H1 (cell line): ENCODE results near the gene SPOPL. TPM values are rescaled to one million over a fixed set of nuclear protein-coding genes. Genes with fewer than 3 reads are reported as not detected.

ENCODE experiments used
- CTCF ChIA-PET: fragments of 300-600 bp; sonication (Branson Sonifier 250); formaldehyde crosslinking; loops from one replicate; lab custom pipeline; 2021; ENCODE audit not compliant: partially characterized antibody; lab: Charles Lee
- POLR2A ChIA-PET: fragments of 300-600 bp; sonication (Branson Sonifier 250); formaldehyde crosslinking; loops from one replicate; lab custom pipeline; 2021; ENCODE audit warnings: inconsistent platforms; ENCODE audit not compliant: partially characterized antibody; lab: Charles Lee
- DNase-seq, 2 experiments: peaks; one replicate each; pipeline versions ENCODE4 v3.0.0 to v3.0.0-alpha.2; 2010 to 2022; ENCODE audit warnings: low spot score in 2 of 2, low read depth in 1 of 2, mixed read lengths in 1 of 2
- FAIRE-seq: peaks from 2 replicates; lab custom pipeline; 2011; peaks lifted over from hg19 to GRCh38; lab: Jason Lieb, UNC
- H2AFZ ChIP-seq: 2 replicates; pipeline ENCODE4 v1.8.1; 2012; ENCODE audit warnings: low read length, inconsistent platforms
- H2AK5ac ChIP-seq: 2 replicates; pipeline ENCODE4 v1.6.1; 2013; ENCODE audit warnings: low read depth, low read length
- H2BK120ac ChIP-seq: replicated peaks from 2 replicates; pipeline ENCODE3; 2013; ENCODE audit warnings: low read depth, low read length, inconsistent platforms
- H2BK12ac ChIP-seq: 2 replicates; pipeline ENCODE4 v1.6.1; 2013; ENCODE audit warnings: low read depth, low read length
- H2BK15ac ChIP-seq: 2 replicates; pipeline ENCODE4 v1.6.1; 2013; ENCODE audit warnings: low read length
- H2BK20ac ChIP-seq: 2 replicates; pipeline ENCODE4 v1.6.1; 2013; ENCODE audit warnings: low read length
- H2BK5ac ChIP-seq: 2 replicates; pipeline ENCODE4 v1.6.1; 2013; ENCODE audit warnings: low read depth, low read length
- H3K14ac ChIP-seq: 2 replicates; pipeline ENCODE4 v1.6.1; 2013; ENCODE audit warnings: inconsistent platforms; ENCODE audit not compliant: insufficient read length
- H3K18ac ChIP-seq: 2 replicates; pipeline ENCODE4 v1.6.1; 2013; ENCODE audit warnings: low read length; ENCODE audit errors: extremely low read depth
- H3K23ac ChIP-seq: 2 replicates; pipeline ENCODE4 v1.6.1; 2013; ENCODE audit warnings: inconsistent platforms; ENCODE audit not compliant: insufficient read length
- H3K23me2 ChIP-seq: 2 replicates; pipeline ENCODE4 v1.6.1; 2013; ENCODE audit warnings: low read depth, low read length
- H3K27ac ChIP-seq: 2 replicates; pipeline ENCODE4 v1.6.1; 2011; ENCODE audit warnings: low read depth, low read length, inconsistent platforms
- H3K27me3 ChIP-seq, 4 experiments: replicated peaks in 1 of 4; 1 replicate in 1 of 4; 2 replicates in 3 of 4; pipeline versions ENCODE4 v1.6.1 to v1.8.1; 2011 to 2013; ENCODE audit warnings: low read length in 3 of 4, mild to moderate bottlenecking in 3 of 4, inconsistent platforms in 2 of 4, mixed read lengths in 2 of 4, moderate library complexity in 1 of 4; ENCODE audit not compliant: control insufficient read depth in 3 of 4, insufficient read depth in 3 of 4; ENCODE audit errors: extremely low read depth in 1 of 4
- H3K36me3 ChIP-seq, 4 experiments: 2 replicates each; pipeline versions ENCODE4 v1.6.1 to v1.8.1; 2011 to 2013; ENCODE audit warnings: mild to moderate bottlenecking in 4 of 4, low read length in 3 of 4, moderate library complexity in 2 of 4, control low read depth in 1 of 4, inconsistent platforms in 1 of 4; ENCODE audit not compliant: insufficient read depth in 4 of 4, control insufficient read depth in 2 of 4
- H3K4ac ChIP-seq: replicated peaks from 2 replicates; pipeline ENCODE3; 2013; ENCODE audit warnings: low read length, low read depth, mixed read lengths, inconsistent platforms; ENCODE audit not compliant: insufficient read length
- H3K4me1 ChIP-seq, 4 experiments: replicated peaks in 1 of 4; 1 replicate in 1 of 4; 2 replicates in 3 of 4; pipeline versions ENCODE4 v1.6.1 to v1.8.1; 2011 to 2013; ENCODE audit warnings: low read length in 3 of 4, inconsistent platforms in 2 of 4, mixed read lengths in 1 of 4; ENCODE audit not compliant: insufficient read depth in 4 of 4, control insufficient read depth in 3 of 4
- H3K4me2 ChIP-seq, 2 experiments: 2 replicates each; pipeline versions ENCODE4 v1.6.1 to v1.8.1; 2011 to 2013; ENCODE audit warnings: low read depth in 2 of 2, low read length in 2 of 2, control low read depth in 1 of 2, inconsistent platforms in 1 of 2, mild to moderate bottlenecking in 1 of 2; ENCODE audit not compliant: insufficient read depth in 1 of 2
- H3K4me3 ChIP-seq, 4 experiments: fragments of 200-600, 300-600 bp in 1 of 4; sonication (generic), shearing (Covaris generic), sonication (Bioruptor Twin) in 1 of 4; 2 replicates each; pipeline versions ENCODE4 v1.5.1 to v1.8.1; 2011 to 2016; ENCODE audit warnings: low read length in 4 of 4, low read depth in 3 of 4, control low read depth in 2 of 4, inconsistent platforms in 2 of 4, mild to moderate bottlenecking in 2 of 4, mixed read lengths in 1 of 4, moderate library complexity in 1 of 4; ENCODE audit not compliant: insufficient read depth in 2 of 4; ENCODE audit errors: extremely low read depth in 1 of 4
- H3K56ac ChIP-seq: replicated peaks from 2 replicates; pipeline ENCODE3; 2013; ENCODE audit warnings: low read depth, mild to moderate bottlenecking, mixed read lengths, low read length, inconsistent platforms; ENCODE audit not compliant: insufficient read length
- H3K79me1 ChIP-seq: 2 replicates; pipeline ENCODE4 v1.6.1; 2013; ENCODE audit warnings: low read depth, low read length, control low read depth
- H3K79me2 ChIP-seq, 2 experiments: 2 replicates each; pipeline versions ENCODE4 v1.6.1 to v1.8.1; 2012 to 2013; ENCODE audit warnings: low read length in 2 of 2, mild to moderate bottlenecking in 2 of 2, inconsistent platforms in 1 of 2; ENCODE audit not compliant: insufficient read depth in 2 of 2, control insufficient read depth in 1 of 2
- H3K9ac ChIP-seq, 4 experiments: replicated peaks in 1 of 4; 1 replicate in 1 of 4; 2 replicates in 3 of 4; pipeline versions ENCODE4 v1.6.1 to v1.8.1; 2011 to 2013; ENCODE audit warnings: low read depth in 3 of 4, low read length in 3 of 4, control low read depth in 2 of 4, mild to moderate bottlenecking in 2 of 4, moderate library complexity in 2 of 4, inconsistent platforms in 1 of 4; ENCODE audit errors: extremely low read depth in 1 of 4
- H3K9me3 ChIP-seq, 2 experiments: 2 replicates each; pipeline versions ENCODE4 v1.6.1 to v1.8.1; 2012 to 2013; ENCODE audit warnings: mild to moderate bottlenecking in 2 of 2, moderate library complexity in 2 of 2, control low read depth in 1 of 2, inconsistent platforms in 1 of 2, low read depth in 1 of 2, low read length in 1 of 2, mixed read lengths in 1 of 2; ENCODE audit not compliant: insufficient read depth in 2 of 2
- H4K20me1 ChIP-seq, 2 experiments: replicated peaks in 1 of 2; 2 replicates each; pipeline versions ENCODE3 to v1.8.1; 2011 to 2013; ENCODE audit warnings: inconsistent platforms in 2 of 2, low read length in 2 of 2, mild to moderate bottlenecking in 1 of 2; ENCODE audit not compliant: insufficient read depth in 2 of 2, control insufficient read depth in 1 of 2
- H4K5ac ChIP-seq: 2 replicates; pipeline ENCODE4 v1.6.1; 2013; ENCODE audit warnings: low read length, low read depth, mixed read lengths, inconsistent platforms; ENCODE audit not compliant: insufficient read length
- H4K8ac ChIP-seq: 2 replicates; pipeline ENCODE4 v1.8.0; 2013; ENCODE audit warnings: mild to moderate bottlenecking, moderate library complexity, low read length, inconsistent platforms; ENCODE audit not compliant: insufficient read depth; ENCODE audit errors: extremely low read depth
- H4K91ac ChIP-seq: replicated peaks from 2 replicates; pipeline ENCODE3; 2013; ENCODE audit warnings: low read length, mixed read lengths, inconsistent platforms; ENCODE audit not compliant: insufficient read length
- ASH2L ChIP-seq: fragments of 200-600, 300-600 bp; sonication (generic); IDR thresholded peaks from one replicate; pipeline ENCODE4 v1.7.1; 2017; ENCODE audit warnings: low read length
- CBX8 ChIP-seq: fragments of 300-800, 300-1000 bp; sonication (generic); IDR thresholded peaks from 2 replicates; pipeline ENCODE4 v1.7.1; 2016; ENCODE audit warnings: low read depth, low read length, borderline replicate concordance
- EP300 ChIP-seq, 2 experiments: IDR thresholded peaks; 1 replicate in 1 of 2; 2 replicates in 1 of 2; pipeline ENCODE4 v1.6.1; 2011 to 2012; ENCODE audit warnings: low read depth in 2 of 2, low read length in 2 of 2, mild to moderate bottlenecking in 2 of 2, borderline replicate concordance in 1 of 2, inconsistent platforms in 1 of 2, moderate library complexity in 1 of 2
- GABPA ChIP-seq: IDR thresholded peaks from 2 replicates; pipeline ENCODE4 v1.6.1; 2011; ENCODE audit warnings: mild to moderate bottlenecking, low read length, moderate library complexity, borderline replicate concordance; ENCODE audit not compliant: insufficient read depth
- MAFK ChIP-seq: IDR thresholded peaks from 2 replicates; pipeline ENCODE4 v1.6.1; 2012; ENCODE audit warnings: low read depth, mild to moderate bottlenecking, improper control_type of control experiment, low read length
- NANOG ChIP-seq: IDR thresholded peaks from 2 replicates; pipeline ENCODE4 v1.6.1; 2011; ENCODE audit warnings: low read length, low read depth, mild to moderate bottlenecking, inconsistent platforms; ENCODE audit not compliant: insufficient read depth, poor library complexity, severe bottlenecking
- POU5F1 ChIP-seq: IDR thresholded peaks from 2 replicates; pipeline ENCODE4 v1.6.1; 2011; ENCODE audit warnings: low read depth, mild to moderate bottlenecking, low read length, moderate library complexity
- SAP30 ChIP-seq: fragments of 300-600 bp; sonication (generic); IDR thresholded peaks from 2 replicates; pipeline ENCODE4 v1.7.1; 2012; ENCODE audit warnings: low read length, moderate library complexity, mild to moderate bottlenecking, inconsistent platforms; ENCODE audit not compliant: insufficient read depth, insufficient replicate concordance
- SRF ChIP-seq: IDR thresholded peaks from 2 replicates; pipeline ENCODE4 v1.6.1; 2011; ENCODE audit warnings: mild to moderate bottlenecking, low read depth, low read length, moderate library complexity
- TBP ChIP-seq: IDR thresholded peaks from 2 replicates; pipeline ENCODE4 v1.6.1; 2011; ENCODE audit warnings: low read depth, low read length, improper control_type of control experiment
- TCF12 ChIP-seq: IDR thresholded peaks from 2 replicates; pipeline ENCODE4 v1.6.1; 2011; ENCODE audit warnings: low read depth, mild to moderate bottlenecking, low read length
- WGBS, 2 experiments: shearing (Covaris generic) in 1 of 2; methylation state at CpG; one replicate each; pipeline versions ENCODE4 v1.1.6 to v1.1.7; 2013 to 2015; ENCODE audit warnings: low lambda C conversion rate in 2 of 2, mixed read lengths in 2 of 2, inconsistent platforms in 1 of 2, low coverage in 1 of 2, missing lambda C conversion rate in 1 of 2; ENCODE audit not compliant: insufficient replicate concordance in 2 of 2, insufficient coverage in 1 of 2, insufficient read length in 1 of 2; ENCODE audit errors: extremely low coverage in 1 of 2, missing lambda C conversion rate in 1 of 2; 5-methylcytosine and 5-hydroxymethylcytosine counted together
- polyA plus RNA-seq, 7 experiments: library from polyadenylated mRNA; depleted of rRNA in 3 of 7; stranded (reverse) in 5 of 7; unstranded in 2 of 7; fragments of >200 nt in 5 of 7; fragments of 200-250 nt in 2 of 7; gene quantifications; 1 replicate in 5 of 7; 2 replicates in 1 of 7; 4 replicates in 1 of 7; pipeline versions ENCODE4 v1.2.1 to v1.2.3, GENCODE V29; 2011 to 2013; ENCODE audit warnings: missing spikeins in 2 of 7, mixed read lengths in 2 of 7
- total RNA-seq: library from RNA; stranded (reverse); fragmentation: NEBNext Ultra II Directional; extraction: Animal tissue kit (Norgen Biotek cat#: 25700); gene quantifications from 2 replicates; pipeline ENCODE4 v1.2.1, GENCODE V29; 2021

Gene SPOPL
- total and polyA plus RNA-seq, 2 of the 8 experiments (the other 6 are each of a cell fraction or from before 2014, with no cell fraction given): 1.9 to 14.5 TPM

DNA sequence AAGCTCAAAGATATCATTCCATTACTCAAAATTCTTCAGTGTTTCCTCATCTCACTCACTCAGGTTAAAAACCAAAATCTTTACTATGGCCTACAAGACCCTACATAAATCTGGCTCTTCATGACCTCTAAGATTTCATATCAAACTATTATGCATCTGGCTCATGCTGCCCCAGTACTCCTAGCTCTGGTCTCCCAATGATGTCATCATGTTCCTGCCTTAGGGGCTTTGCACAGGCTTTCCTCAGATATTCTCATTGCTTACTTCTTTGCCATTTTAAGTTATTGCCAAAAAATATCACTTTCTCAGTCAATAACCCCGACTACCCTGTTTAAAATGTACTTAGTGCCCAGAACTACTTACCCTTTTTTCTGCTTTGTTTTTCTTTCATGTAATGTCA lies 33.0 kb upstream of the SPOPL start:
- H2BK12ac ChIP-seq: no peak overlapping the region
- no peaks in the 10 kb centered on the region for H3K27me3 ChIP-seq
- H4K20me1 ChIP-seq: no peaks in the 10 kb centered on the region
- H3K4ac ChIP-seq: no peak overlapping the region
- H3K9me3 ChIP-seq: no peaks in the 10 kb centered on the region
- no peaks in the 10 kb centered on the region for H3K23me2 ChIP-seq
- H3K36me3 ChIP-seq: no peaks in the 10 kb centered on the region
- no peak overlapping the region for H2BK15ac ChIP-seq
- H2BK20ac ChIP-seq: no peak overlapping the region
- no peak overlapping the region for H3K56ac ChIP-seq
- no peaks in the 10 kb centered on the region for H3K79me1 ChIP-seq
- H2AK5ac ChIP-seq: no peak overlapping the region
- no peak overlapping the region for H3K14ac ChIP-seq
- H3K4me2 ChIP-seq: no peak overlapping the region
- no peak overlapping the region for H2BK5ac ChIP-seq
- WGBS, 2 experiments: 0% methylated on average over 1 of the region's 1 CpG; no CpG with 5 or more reads in 1 of the 2 experiments
- H3K4me3 ChIP-seq: no peak overlapping the region
- H2BK120ac ChIP-seq: no peak overlapping the region
- DNase-seq (no peak), FAIRE-seq (no peak)
- H3K9ac ChIP-seq: no peak overlapping the region
- ChIA-PET POLR2A (no interaction called here), CTCF (interaction anchor here (1.2 to 1.6 kb wide), 2 partner anchors 18 to 346 kb away, joined by 4 to 5 read pairs; no protein-coding TSS in a partner anchor)
- no peak overlapping the region for H3K27ac ChIP-seq
- no peaks in the 10 kb centered on the region for H3K4me1 ChIP-seq
- no peak overlapping the region for H4K91ac ChIP-seq
- H3K18ac ChIP-seq: no peak overlapping the region
- H3K79me2 ChIP-seq: no peaks in the 10 kb centered on the region
- no peak overlapping the region for H4K8ac ChIP-seq
- H4K5ac ChIP-seq: no peak overlapping the region
- no peak overlapping the region for H3K23ac ChIP-seq
- TF ChIP-seq SRF (no peak), SAP30 (no peak), ASH2L (no peak), EP300 (IDR thresholded peaks at IDR 0.05; ENCODE audit: borderline replicate concordance in 1 of 2, low read depth in 2 of 2, low read length in 2 of 2) (no peak), NANOG (no peak), TBP (no peak), GABPA (no peak), MAFK (no peak), POU5F1 (no peak), CBX8 (no peak), TCF12 (no peak)
- no peak overlapping the region for H2AFZ ChIP-seq
